ENCODE measurements around the gene CFHR5.

CFHR5 gene

GRCh38 chr1:196993916-196994315 is 16.6 kb downstream of the CFHR5 start:
- H3K9me3 ChIP-seq: no peaks in the 10 kb centered on the region
- H3K36me3 ChIP-seq: no peaks in the 10 kb centered on the region
- H3K27ac ChIP-seq: no peak overlapping the region
- H3K4me1 ChIP-seq (ENCODE audit: control insufficient read depth in 1 of 2, insufficient read depth in 1 of 2, low read depth in 1 of 2, low read length in 1 of 2): no peaks in the 10 kb centered on the region
- H3K4me3 ChIP-seq (ENCODE audit: low read depth in 1 of 2, low read length in 1 of 2): no peak overlapping the region
- no peak for TF ChIP-seq CTCF (IDR thresholded peaks at IDR 0.05)
- no peaks in the 10 kb centered on the region for H3K27me3 ChIP-seq

- no peaks in the 10 kb centered on the region for H3K4me1 ChIP-seq (ENCODE audit: control insufficient read depth in 1 of 2, insufficient read depth in 1 of 2, low read depth in 1 of 2, low read length in 1 of 2)
- no peaks in the 10 kb centered on the region for H3K27me3 ChIP-seq
- no peak for TF ChIP-seq CTCF (IDR thresholded peaks at IDR 0.05)
- no peak overlapping the region for H3K4me3 ChIP-seq (ENCODE audit: low read depth in 1 of 2, low read length in 1 of 2)
- H3K36me3 ChIP-seq: no peaks in the 10 kb centered on the region
- H3K27ac ChIP-seq: no peak overlapping the region
- no peaks in the 10 kb centered on the region for H3K9me3 ChIP-seq
Measured at GRCh38 chr1:196997423-196997822, 20.1 kb downstream of the CFHR5 start.

GRCh38 chr1:197001828-197002227 is 24.5 kb downstream of the CFHR5 start:
- H3K36me3 ChIP-seq: no peaks in the 10 kb centered on the region
- no peak overlapping the region for H3K4me3 ChIP-seq (ENCODE audit: low read depth in 1 of 2, low read length in 1 of 2)
- H3K4me1 ChIP-seq (ENCODE audit: control insufficient read depth in 1 of 2, insufficient read depth in 1 of 2, low read depth in 1 of 2, low read length in 1 of 2): no peaks in the 10 kb centered on the region
- H3K9me3 ChIP-seq: no peaks in the 10 kb centered on the region
- H3K27ac ChIP-seq: no peak overlapping the region
- no peaks in the 10 kb centered on the region for H3K27me3 ChIP-seq
- TF ChIP-seq CTCF (IDR thresholded peaks at IDR 0.05): no peak

GRCh38 chr1:197003132-197003531 is 25.8 kb downstream of the CFHR5 start:
- TF ChIP-seq CTCF (IDR thresholded peaks at IDR 0.05): no peak
- no peaks in the 10 kb centered on the region for H3K27me3 ChIP-seq

GRCh38 chr1:197008861-197009260 is 31.5 kb downstream of the CFHR5 start:
- Histone ChIP-seq H3K4me3 (ENCODE audit: low read depth in 1 of 2, low read length in 1 of 2) (no peak overlapping the region), H3K27ac (no peak overlapping the region), H3K27me3 (no peaks in the 10 kb centered on the region), H3K36me3 (no peaks in the 10 kb centered on the region), H3K9me3 (no peaks in the 10 kb centered on the region), H3K4me1 (ENCODE audit: control insufficient read depth in 1 of 2, insufficient read depth in 1 of 2, low read depth in 1 of 2, low read length in 1 of 2) (no peaks in the 10 kb centered on the region)
- TF ChIP-seq CTCF (IDR thresholded peaks at IDR 0.05): no peak

More at GRCh38 chr1:197003132-197003531, 25.8 kb downstream of the CFHR5 start:
- Histone ChIP-seq H3K27ac (no peak overlapping the region), H3K4me1 (ENCODE audit: control insufficient read depth in 1 of 2, insufficient read depth in 1 of 2, low read depth in 1 of 2, low read length in 1 of 2) (no peaks in the 10 kb centered on the region), H3K9me3 (no peaks in the 10 kb centered on the region), H3K36me3 (no peaks in the 10 kb centered on the region), H3K4me3 (ENCODE audit: low read depth in 1 of 2, low read length in 1 of 2) (no peak overlapping the region)

- TF ChIP-seq CTCF (IDR thresholded peaks at IDR 0.05): no peak
- H3K27me3 ChIP-seq: no peaks in the 10 kb centered on the region
- H3K4me1 ChIP-seq (ENCODE audit: control insufficient read depth in 1 of 2, insufficient read depth in 1 of 2, low read depth in 1 of 2, low read length in 1 of 2): no peaks in the 10 kb centered on the region
- H3K27ac ChIP-seq: no peak overlapping the region
- no peak overlapping the region for H3K4me3 ChIP-seq (ENCODE audit: low read depth in 1 of 2, low read length in 1 of 2)
- H3K9me3 ChIP-seq: no peaks in the 10 kb centered on the region
- H3K36me3 ChIP-seq: no peaks in the 10 kb centered on the region
Measured at GRCh38 chr1:197011614-197012013, 34.3 kb downstream of the CFHR5 start.

Data from neutrophil (primary cell).